HL-60/S4 treated with retinoic acid at 250 ng/mL for 4 days and 3 days (cell line): ENCODE measurements around the gene EPB41L2.
"Not testable (repeated sequence)": the region's sequence is repeated elsewhere in the genome, so short reads cannot be mapped to it uniquely, and the experiment has no call there.

Experiments
- in situ Hi-C: fragments of 300-500 bp; cut with MboI; formaldehyde crosslinking; loops from 2 replicates; pipeline ENCODE4 v1.7.0; 2022; ENCODE audit warnings: low sequenced_read_pairs

EPB41L2 gene

GRCh38 chr6:130824978-130825694, 237.9 kb downstream of the EPB41L2 start:
- in situ Hi-C loops, result no loop called here

DNA sequence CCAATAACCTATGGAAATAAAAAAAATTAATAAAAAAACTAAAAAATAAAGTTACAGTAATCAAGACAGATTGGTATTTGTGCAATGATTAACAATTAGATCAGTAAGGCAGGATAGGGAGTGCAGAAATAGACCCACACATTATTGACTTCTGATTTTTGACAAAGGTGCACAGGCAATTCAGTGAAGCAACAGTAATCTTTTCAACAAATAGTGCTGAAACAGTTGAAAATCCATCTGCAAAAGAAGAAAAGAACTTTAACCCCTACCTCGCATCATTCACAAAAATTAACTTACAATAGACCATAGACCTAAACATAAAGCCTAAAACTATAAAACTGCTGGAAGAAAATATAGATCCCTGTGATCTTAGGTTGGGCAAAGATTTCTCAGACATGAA, 240.3 kb downstream of the EPB41L2 start:
- in situ Hi-C loops, result no loop called here

DNA sequence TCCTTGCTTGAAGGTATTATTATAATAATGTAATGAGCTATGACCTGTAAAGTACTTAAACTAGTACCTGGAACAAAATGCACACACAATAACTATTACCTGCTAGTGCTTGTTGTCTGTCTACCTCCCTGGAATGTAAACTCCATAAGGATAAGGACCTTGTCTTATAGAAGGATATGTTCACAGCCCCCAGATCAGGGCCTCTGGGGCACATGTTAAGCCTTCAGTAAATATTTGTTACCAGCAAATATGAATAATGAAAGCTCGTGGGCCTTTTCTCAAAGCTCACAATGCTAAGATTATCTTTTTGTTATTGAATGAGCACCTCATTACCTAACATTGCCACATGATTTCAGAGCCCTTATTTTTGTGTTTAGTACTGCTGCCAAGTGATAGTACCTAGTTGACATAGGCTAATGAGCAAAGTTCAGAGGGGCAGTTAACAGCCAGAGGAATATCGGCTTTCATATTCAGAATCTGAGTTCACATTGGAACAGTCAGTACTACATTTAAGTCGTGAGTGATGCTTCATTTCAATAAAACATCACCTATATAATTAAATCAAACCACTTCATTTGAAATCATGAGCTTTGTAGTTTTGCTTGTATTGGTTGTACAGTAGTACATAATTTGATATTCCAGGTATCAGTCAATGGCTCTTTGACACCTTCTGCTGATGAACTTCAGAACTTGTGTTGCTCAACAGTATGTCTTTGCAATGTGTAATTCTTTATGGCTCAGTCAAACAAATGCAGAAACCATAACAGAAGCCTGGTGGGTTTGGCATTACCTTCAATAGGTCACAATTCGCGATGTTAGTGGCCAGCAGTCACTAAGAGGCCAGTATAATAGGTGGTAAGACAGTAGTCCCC, 247.6 kb downstream of the EPB41L2 start:
- in situ Hi-C loops, result no loop called here

GRCh38 chr6:130814506-130814905, 248.5 kb downstream of the EPB41L2 start:
- in situ Hi-C loops, result no loop called here

DNA sequence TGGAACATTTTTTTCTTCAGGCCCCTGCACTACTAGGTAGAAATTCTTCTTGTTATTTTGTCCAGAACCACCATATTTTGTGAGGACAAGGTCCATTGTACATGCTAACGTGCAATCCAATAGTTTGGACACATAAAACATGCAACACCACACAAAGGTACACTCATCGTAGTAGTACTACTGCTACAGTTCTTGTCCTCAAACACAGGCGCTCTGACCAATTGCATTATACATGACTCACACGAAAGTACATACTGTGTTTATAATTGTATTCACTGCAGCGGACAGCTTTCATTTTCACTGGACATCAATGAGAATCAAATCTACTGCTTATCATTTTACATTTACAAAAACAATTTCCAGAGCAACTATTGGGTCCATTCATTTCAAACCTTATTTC, 251.1 kb downstream of the EPB41L2 start:
- in situ Hi-C loops, result no loop called here

DNA sequence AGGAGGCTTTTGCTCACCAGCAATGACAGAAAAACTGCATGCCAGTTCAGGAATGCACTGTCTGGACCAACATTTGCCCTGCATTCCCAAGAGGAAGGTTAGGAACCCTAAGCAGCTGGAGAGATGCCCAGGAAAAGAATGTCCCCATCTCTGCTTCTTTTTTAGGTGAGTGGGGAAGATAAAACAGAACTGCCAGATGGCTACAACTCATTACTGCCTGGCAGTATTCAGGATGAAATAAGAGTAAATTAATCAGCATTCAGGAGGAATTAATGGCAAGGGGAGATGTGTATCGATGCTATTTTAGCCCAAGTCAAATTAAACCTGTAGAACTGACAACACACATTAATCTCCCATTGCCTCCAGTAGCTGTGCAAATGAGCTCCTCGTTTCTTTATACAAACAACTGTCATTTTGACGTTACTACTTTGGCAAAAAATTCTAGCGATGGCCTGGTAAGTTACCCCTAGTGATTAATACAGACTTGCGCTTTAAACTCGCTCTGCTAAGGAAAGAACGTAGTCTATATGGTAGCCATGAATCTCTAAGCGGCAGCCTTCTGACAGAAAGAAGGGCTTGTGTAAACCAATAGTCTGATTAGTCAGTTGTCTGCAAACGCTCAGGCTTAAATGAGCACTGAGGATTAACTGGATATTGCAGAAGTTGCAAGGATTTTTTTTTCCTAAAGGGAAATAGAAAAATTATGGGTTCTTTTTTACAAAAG, 252.6 kb downstream of the EPB41L2 start:
- in situ Hi-C loops, result no loop called here

DNA sequence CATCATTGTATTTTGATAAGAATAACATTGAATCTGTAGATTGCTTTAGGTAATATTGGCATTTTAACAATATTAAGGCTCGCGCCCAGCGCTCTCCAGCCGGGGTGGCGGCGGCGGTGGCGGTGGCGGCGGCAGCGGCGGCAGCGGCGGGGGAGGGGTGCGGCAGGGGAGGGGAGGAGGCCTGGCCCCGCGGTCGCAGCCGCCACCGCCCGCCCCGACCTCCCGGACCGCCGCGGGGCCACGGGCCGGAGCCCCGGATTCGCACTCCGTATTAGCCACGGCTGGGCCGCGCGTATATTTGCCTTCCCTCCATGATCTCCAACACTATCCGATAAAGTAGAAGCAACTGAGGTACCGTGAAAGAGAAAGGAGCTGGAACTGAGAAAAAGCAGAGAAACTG, 261.7 kb downstream of the EPB41L2 start:
- in situ Hi-C loops, result not testable (repeated sequence)

- in situ Hi-C loops, result no loop called here
Measured at GRCh38 chr6:130797061-130797460, 266.0 kb downstream of the EPB41L2 start.

GRCh38 chr6:130796313-130796905, 266.6 kb downstream of the EPB41L2 start:
- in situ Hi-C loops, result no loop called here

DNA sequence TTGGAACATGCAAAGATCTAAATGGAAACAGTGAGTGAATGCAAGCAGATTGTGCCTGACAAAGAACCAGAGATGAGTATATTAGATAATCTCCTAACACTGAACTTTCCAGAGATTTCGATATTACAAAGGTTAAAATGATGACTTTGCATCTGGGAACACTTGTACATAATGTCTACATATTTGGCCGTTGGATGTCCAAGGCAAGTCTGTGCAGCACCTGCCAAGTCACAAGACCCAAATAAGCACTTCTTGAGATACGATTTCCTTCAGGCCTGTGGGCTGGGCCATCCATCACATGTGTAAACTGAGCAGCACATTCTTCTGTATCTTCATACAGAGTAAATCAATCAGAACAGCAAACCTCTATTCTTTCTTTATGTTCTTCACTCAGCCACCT, 268.3 kb downstream of the EPB41L2 start:
- in situ Hi-C loops, result no loop called here

- in situ Hi-C loops, result no loop called here
Measured at GRCh38 chr6:130794010-130794697, 268.9 kb downstream of the EPB41L2 start.
